Measurements from ENCODE around the gene DNAJB4. TPM values are rescaled to one million over a fixed set of nuclear protein-coding genes. Genes with fewer than 3 reads are reported as not detected.
"Not testable (repeated sequence)": the region's sequence is repeated elsewhere in the genome, so short reads cannot be mapped to it uniquely, and the experiment has no call there.

Gene DNAJB4
- total RNA-seq, 2 donors from 2014 or later: 8.9 to 13.2 TPM

GRCh38 chr1:77978969-77979876 is 25.5 kb upstream of the DNAJB4 start, which contains the start of gene FUBP1:
Gene FUBP1, minus strand, starts transcription at chr1:77979072. Its CDS starts 68 bp downstream, at chr1:77979004.
- Mint-ChIP-seq H3K9me3 (no peaks in the 10 kb centered on the region), H3K27ac (no peak within 1 kb of the TSS), H3K27me3 (no peaks in the 10 kb centered on the region), H3K4me3 (no peak within 1 kb of the TSS), H3K36me3 (peaks cover 15% of the 10 kb centered on the region), H3K4me1 (ENCODE audit: low read depth in 2 of 2) (peaks cover 24 to 27% of the 10 kb centered on the region in 2 donors)
- DNase-seq (ENCODE audit: low spot score) (peak; percentile 96), ATAC-seq (peak; percentile 87 to 90)

- not testable (repeated sequence) for H3K9me3 Mint-ChIP-seq; ATAC-seq; H3K4me3 Mint-ChIP-seq; H3K36me3 Mint-ChIP-seq; DNase-seq (ENCODE audit: low spot score); H3K27me3 Mint-ChIP-seq; H3K27ac Mint-ChIP-seq
- H3K4me1 Mint-ChIP-seq (ENCODE audit: low read depth in 2 of 2): peaks cover 6 to 20% of the 10 kb centered on the region in 2 donors
These were observed 21.3 kb upstream of the DNAJB4 start for GRCh38 chr1:77983352-77983996.

GRCh38 chr1:77983997-77984355 is 20.8 kb upstream of the DNAJB4 start:
- H3K4me1 Mint-ChIP-seq (ENCODE audit: low read depth in 2 of 2): peaks cover 8 to 22% of the 10 kb centered on the region in 2 donors
- no peaks in the 10 kb centered on the region for H3K9me3 Mint-ChIP-seq
- no peaks in the 10 kb centered on the region for H3K27me3 Mint-ChIP-seq
- no peak overlapping the region for H3K27ac Mint-ChIP-seq
- H3K36me3 Mint-ChIP-seq: no peaks in the 10 kb centered on the region
- DNase-seq (ENCODE audit: low spot score) (no peak), ATAC-seq (no peak)
- no peak overlapping the region for H3K4me3 Mint-ChIP-seq

- ATAC-seq: no peak
- H3K27me3 Mint-ChIP-seq: no peaks in the 10 kb centered on the region
- H3K4me3 Mint-ChIP-seq: no peak overlapping the region
- DNase-seq (ENCODE audit: low spot score): no peak
- H3K36me3 Mint-ChIP-seq: no peaks in the 10 kb centered on the region
- peaks cover 15 to 24% of the 10 kb centered on the region in 2 donors for H3K4me1 Mint-ChIP-seq (ENCODE audit: low read depth in 2 of 2)
- no peaks in the 10 kb centered on the region for H3K9me3 Mint-ChIP-seq
- H3K27ac Mint-ChIP-seq: no peak overlapping the region
These were observed 20.1 kb upstream of the DNAJB4 start for GRCh38 chr1:77984629-77985028.

GRCh38 chr1:77986810-77987209 is 17.9 kb upstream of the DNAJB4 start:
- H3K4me3 Mint-ChIP-seq: no peak overlapping the region
- H3K36me3 Mint-ChIP-seq: no peaks in the 10 kb centered on the region
- no peaks in the 10 kb centered on the region for H3K27me3 Mint-ChIP-seq
- ATAC-seq (peak in 1 of 2 donors; percentile 54), DNase-seq (ENCODE audit: low spot score) (no peak)
- no peak overlapping the region for H3K27ac Mint-ChIP-seq
- H3K9me3 Mint-ChIP-seq: no peaks in the 10 kb centered on the region
- peaks cover 10 to 21% of the 10 kb centered on the region in 2 donors for H3K4me1 Mint-ChIP-seq (ENCODE audit: low read depth in 2 of 2)

GRCh38 chr1:77987919-77988318 is 16.8 kb upstream of the DNAJB4 start:
- no peak for DNase-seq (ENCODE audit: low spot score)
- Mint-ChIP-seq H3K4me3 (no peak overlapping the region), H3K4me1 (ENCODE audit: low read depth in 2 of 2) (peaks cover 10 to 21% of the 10 kb centered on the region in 2 donors), H3K27me3 (no peaks in the 10 kb centered on the region), H3K36me3 (no peaks in the 10 kb centered on the region), H3K9me3 (no peaks in the 10 kb centered on the region), H3K27ac (no peak overlapping the region)
- ATAC-seq: no peak

- ATAC-seq: no peak
- DNase-seq (ENCODE audit: low spot score): no peak
- Mint-ChIP-seq H3K4me3 (no peak overlapping the region), H3K27me3 (no peaks in the 10 kb centered on the region), H3K36me3 (no peaks in the 10 kb centered on the region), H3K27ac (no peak overlapping the region), H3K9me3 (no peaks in the 10 kb centered on the region), H3K4me1 (ENCODE audit: low read depth in 2 of 2) (peaks cover 10 to 19% of the 10 kb centered on the region in 2 donors)
These were observed 15.0 kb upstream of the DNAJB4 start for GRCh38 chr1:77989744-77990143.

- H3K9me3 Mint-ChIP-seq: no peaks in the 10 kb centered on the region
- no peak overlapping the region for H3K4me3 Mint-ChIP-seq
- H3K36me3 Mint-ChIP-seq: no peaks in the 10 kb centered on the region
- no peaks in the 10 kb centered on the region for H3K27me3 Mint-ChIP-seq
- no peak for ATAC-seq
- H3K27ac Mint-ChIP-seq: no peak overlapping the region
- peaks cover 10 to 17% of the 10 kb centered on the region in 2 donors for H3K4me1 Mint-ChIP-seq (ENCODE audit: low read depth in 2 of 2)
- no peak for DNase-seq (ENCODE audit: low spot score)
These were observed 14.0 kb upstream of the DNAJB4 start for GRCh38 chr1:77990629-77991204.

GRCh38 chr1:77991638-77992037 is 13.1 kb upstream of the DNAJB4 start:
- Mint-ChIP-seq H3K9me3 (no peaks in the 10 kb centered on the region), H3K4me3 (no peak overlapping the region), H3K4me1 (ENCODE audit: low read depth in 2 of 2) (peaks cover 10 to 14% of the 10 kb centered on the region in 2 donors), H3K27ac (no peak overlapping the region), H3K36me3 (no peaks in the 10 kb centered on the region), H3K27me3 (no peaks in the 10 kb centered on the region)
- DNase-seq (ENCODE audit: low spot score) (no peak), ATAC-seq (no peak)

- H3K4me3 Mint-ChIP-seq: no peak overlapping the region
- ATAC-seq (no peak), DNase-seq (ENCODE audit: low spot score) (no peak)
- peaks cover 5 to 6% of the 10 kb centered on the region in 2 donors for H3K4me1 Mint-ChIP-seq (ENCODE audit: low read depth in 2 of 2)
- H3K36me3 Mint-ChIP-seq: no peaks in the 10 kb centered on the region
- H3K27ac Mint-ChIP-seq: no peak overlapping the region
- no peaks in the 10 kb centered on the region for H3K9me3 Mint-ChIP-seq
- H3K27me3 Mint-ChIP-seq: no peaks in the 10 kb centered on the region
These were observed 10.5 kb upstream of the DNAJB4 start for GRCh38 chr1:77994117-77994705.

GRCh38 chr1:77996734-77997133 is 8.0 kb upstream of the DNAJB4 start:
- ATAC-seq (no peak), DNase-seq (ENCODE audit: low spot score) (no peak)
- Mint-ChIP-seq H3K27ac (no peak overlapping the region), H3K4me1 (ENCODE audit: low read depth in 2 of 2) (no peaks in the 10 kb centered on the region), H3K9me3 (no peaks in the 10 kb centered on the region), H3K4me3 (no peak overlapping the region), H3K36me3 (no peaks in the 10 kb centered on the region), H3K27me3 (no peaks in the 10 kb centered on the region)

- H3K4me3 Mint-ChIP-seq; DNase-seq (ENCODE audit: low spot score): not testable (repeated sequence)
These were observed 4.2 kb upstream of the DNAJB4 start for GRCh38 chr1:78000536-78000935.

GRCh38 chr1:78003070-78003746 is 1.5 kb upstream of the DNAJB4 start:
- DNase-seq (ENCODE audit: low spot score) (no peak), ATAC-seq (no peak)
- Mint-ChIP-seq H3K9me3 (no peaks in the 10 kb centered on the region), H3K36me3 (no peaks in the 10 kb centered on the region), H3K4me3 (peak overlapping the region; percentile 38), H3K27me3 (no peaks in the 10 kb centered on the region), H3K27ac (peak overlapping the region; percentile 96 to 100), H3K4me1 (ENCODE audit: low read depth in 2 of 2) (peaks cover 18 to 25% of the 10 kb centered on the region in 2 donors)

More at GRCh38 chr1:78000536-78000935, 4.2 kb upstream of the DNAJB4 start:
- H3K27ac Mint-ChIP-seq, H3K27me3 Mint-ChIP-seq, ATAC-seq, H3K9me3 Mint-ChIP-seq, H3K36me3 Mint-ChIP-seq: not testable (repeated sequence)
- H3K4me1 Mint-ChIP-seq (ENCODE audit: low read depth in 2 of 2): peaks cover 10 to 18% of the 10 kb centered on the region in 2 donors
